ENCODE data around the gene MPPED1.

MPPED1 gene

DNA sequence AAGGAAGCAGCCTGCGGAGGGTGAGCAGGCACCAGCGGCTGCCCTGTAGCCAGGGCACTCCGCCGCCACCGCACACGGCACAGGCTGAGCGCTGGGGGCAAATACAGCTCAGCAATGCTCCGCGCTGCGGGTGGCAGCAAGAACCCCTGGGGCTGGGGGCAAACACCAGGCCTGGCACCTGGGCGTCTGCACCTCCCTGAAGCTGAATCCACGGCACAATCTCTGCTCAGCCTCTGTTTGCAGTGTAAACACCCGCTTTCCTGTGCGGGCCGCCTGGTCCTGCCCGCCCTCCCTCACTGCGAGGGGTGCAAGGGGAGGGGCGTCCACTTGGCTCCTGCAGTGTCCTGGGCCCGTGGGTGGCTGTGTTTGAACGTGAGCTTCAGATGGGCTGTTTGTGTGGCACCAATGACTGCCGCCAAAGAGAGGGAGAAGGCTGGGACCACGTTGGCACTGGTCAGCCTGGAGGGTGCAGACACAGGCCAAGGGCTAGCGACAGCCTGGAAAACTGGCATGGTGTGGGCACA is 14.8 kb upstream of the MPPED1 start:
- no peak for DNase-seq
- Histone ChIP-seq H3K27me3 (ENCODE audit: control insufficient read depth in 1 of 2, insufficient read depth in 1 of 2, low read length in 2 of 2) (peaks cover 9 to 36% of the 10 kb centered on the region in 2 experiments), H3K9me3 (ENCODE audit: control insufficient read depth, low read length) (peaks cover 3% of the 10 kb centered on the region), H3K27ac (ENCODE audit: low read length, poor library complexity, severe bottlenecking) (no peak overlapping the region), H3K4me1 (ENCODE audit: control insufficient read depth, insufficient read depth, low read depth, low read length) (no peaks in the 10 kb centered on the region), H3K4me2 (ENCODE audit: low read length, poor library complexity, severe bottlenecking) (no peak overlapping the region), H2BK5ac (ENCODE audit: low read depth, low read length, poor library complexity, severe bottlenecking) (no peak overlapping the region), H2BK15ac (ENCODE audit: low read depth, poor library complexity, severe bottlenecking) (no peak overlapping the region), H3K9ac (ENCODE audit: low read length) (no peak overlapping the region), H3K79me1 (replicated peaks; ENCODE audit: low read length, poor library complexity, severe bottlenecking) (no peaks in the 10 kb centered on the region), H2BK120ac (ENCODE audit: low read depth, low read length) (no peak overlapping the region), H4K8ac (ENCODE audit: low read length) (no peak overlapping the region), H2BK12ac (ENCODE audit: low read length in 2 of 2) (no peak overlapping the region), H3K4me3 (ENCODE audit: insufficient read depth in 1 of 2, low read depth in 1 of 2, low read length in 2 of 2) (no peak overlapping the region), H3K18ac (ENCODE audit: low read depth in 1 of 2, low read length in 2 of 2) (no peak overlapping the region), H3K14ac (ENCODE audit: low read length in 2 of 2) (no peak overlapping the region), H3K36me3 (ENCODE audit: control insufficient read depth in 1 of 2, insufficient read depth in 2 of 2, low read depth in 1 of 2, low read length in 2 of 2) (no peaks in the 10 kb centered on the region), H3K23ac (ENCODE audit: low read length in 2 of 2) (no peak overlapping the region), H4K91ac (ENCODE audit: low read length) (no peak overlapping the region), H2AK5ac (ENCODE audit: low read length, severe bottlenecking) (no peak overlapping the region), H3K4ac (ENCODE audit: low read depth in 1 of 2, low read length in 2 of 2) (no peak overlapping the region), H2AFZ (ENCODE audit: low read depth, low read length) (no peak overlapping the region)
- 82% methylated on average over 23 of the region's 23 CpGs for WGBS

DNA sequence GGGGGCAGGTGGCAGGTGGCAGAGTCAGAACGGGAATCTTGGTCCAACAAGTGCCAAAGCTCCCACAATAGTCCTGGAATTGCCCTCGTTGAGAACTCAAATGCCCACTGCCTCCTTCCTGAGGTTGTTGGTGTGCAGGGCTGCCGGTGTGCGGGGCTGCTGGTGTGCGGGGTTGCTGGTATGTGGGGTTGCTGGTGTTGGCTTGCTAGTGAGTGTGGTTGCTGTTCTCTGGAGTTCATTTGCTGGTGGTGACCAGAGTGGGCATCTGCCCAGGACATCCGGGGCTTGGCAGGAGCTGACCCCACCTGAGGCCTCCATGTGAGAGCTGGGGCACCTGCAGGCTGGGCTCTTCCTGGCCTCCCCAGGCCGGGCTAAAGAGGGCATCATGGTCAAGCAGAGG is 14.0 kb upstream of the MPPED1 start:
- H3K23ac ChIP-seq (ENCODE audit: low read length in 2 of 2), result no peak overlapping the region
- H3K4ac ChIP-seq (ENCODE audit: low read depth in 1 of 2, low read length in 2 of 2), result no peak overlapping the region
- DNase-seq, result no peak
- H3K4me3 ChIP-seq (ENCODE audit: insufficient read depth in 1 of 2, low read depth in 1 of 2, low read length in 2 of 2), result no peak overlapping the region
- H2BK5ac ChIP-seq (ENCODE audit: low read depth, low read length, poor library complexity, severe bottlenecking), result no peak overlapping the region
- H2AFZ ChIP-seq (ENCODE audit: low read depth, low read length), result no peak overlapping the region
- H3K27ac ChIP-seq (ENCODE audit: low read length, poor library complexity, severe bottlenecking), result no peak overlapping the region
- no peak overlapping the region for H3K14ac ChIP-seq (ENCODE audit: low read length in 2 of 2)
- no peak overlapping the region for H2BK120ac ChIP-seq (ENCODE audit: low read depth, low read length)
- H2AK5ac ChIP-seq (ENCODE audit: low read length, severe bottlenecking), result no peak overlapping the region
- no peak overlapping the region for H2BK15ac ChIP-seq (ENCODE audit: low read depth, poor library complexity, severe bottlenecking)
- no peak overlapping the region for H3K4me2 ChIP-seq (ENCODE audit: low read length, poor library complexity, severe bottlenecking)
- H4K8ac ChIP-seq (ENCODE audit: low read length), result no peak overlapping the region
- H2BK12ac ChIP-seq (ENCODE audit: low read length in 2 of 2), result no peak overlapping the region
- 74% methylated on average over 7 of the region's 7 CpGs for WGBS
- H3K36me3 ChIP-seq (ENCODE audit: control insufficient read depth in 1 of 2, insufficient read depth in 2 of 2, low read depth in 1 of 2, low read length in 2 of 2), result no peaks in the 10 kb centered on the region
- H3K9me3 ChIP-seq (ENCODE audit: control insufficient read depth, low read length), result peaks cover 7% of the 10 kb centered on the region
- no peaks in the 10 kb centered on the region for H3K4me1 ChIP-seq (ENCODE audit: control insufficient read depth, insufficient read depth, low read depth, low read length)
- no peak overlapping the region for H4K91ac ChIP-seq (ENCODE audit: low read length)
- H3K27me3 ChIP-seq (ENCODE audit: control insufficient read depth in 1 of 2, insufficient read depth in 1 of 2, low read length in 2 of 2), result peaks cover 9 to 31% of the 10 kb centered on the region in 2 experiments
- no peak overlapping the region for H3K9ac ChIP-seq (ENCODE audit: low read length)
- H3K18ac ChIP-seq (ENCODE audit: low read depth in 1 of 2, low read length in 2 of 2), result no peak overlapping the region
- H3K79me1 ChIP-seq (replicated peaks; ENCODE audit: low read length, poor library complexity, severe bottlenecking), result no peaks in the 10 kb centered on the region

DNA sequence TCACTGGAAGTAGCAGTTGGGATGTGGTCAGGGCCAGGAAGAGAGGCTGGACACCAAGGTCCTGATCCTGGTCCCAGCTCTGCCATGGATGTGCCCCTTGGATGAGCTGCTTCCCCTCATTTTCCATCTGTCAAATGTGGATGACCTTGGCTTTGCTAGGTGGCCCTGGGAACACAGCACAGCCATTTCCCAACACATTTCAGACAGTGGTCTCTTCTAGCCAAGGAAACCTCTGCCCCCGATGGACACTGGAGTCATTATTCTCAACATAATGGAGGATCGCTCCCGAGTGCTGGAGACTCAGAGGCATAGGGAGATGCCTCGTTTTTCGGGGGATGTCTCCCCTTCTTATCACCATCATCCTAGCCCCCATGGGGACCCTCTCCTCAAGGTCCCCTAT is 13.6 kb upstream of the MPPED1 start:
- Histone ChIP-seq H3K27me3 (ENCODE audit: control insufficient read depth in 1 of 2, insufficient read depth in 1 of 2, low read length in 2 of 2) (peaks cover 9 to 29% of the 10 kb centered on the region in 2 experiments), H3K27ac (ENCODE audit: low read length, poor library complexity, severe bottlenecking) (no peak overlapping the region), H3K79me1 (replicated peaks; ENCODE audit: low read length, poor library complexity, severe bottlenecking) (no peaks in the 10 kb centered on the region), H2AK5ac (ENCODE audit: low read length, severe bottlenecking) (no peak overlapping the region), H2AFZ (ENCODE audit: low read depth, low read length) (no peak overlapping the region), H2BK120ac (ENCODE audit: low read depth, low read length) (no peak overlapping the region), H3K18ac (ENCODE audit: low read depth in 1 of 2, low read length in 2 of 2) (no peak overlapping the region), H3K4me2 (ENCODE audit: low read length, poor library complexity, severe bottlenecking) (no peak overlapping the region), H2BK12ac (ENCODE audit: low read length in 2 of 2) (no peak overlapping the region), H3K36me3 (ENCODE audit: control insufficient read depth in 1 of 2, insufficient read depth in 2 of 2, low read depth in 1 of 2, low read length in 2 of 2) (no peaks in the 10 kb centered on the region), H3K23ac (ENCODE audit: low read length in 2 of 2) (no peak overlapping the region), H3K14ac (ENCODE audit: low read length in 2 of 2) (no peak overlapping the region), H3K9me3 (ENCODE audit: control insufficient read depth, low read length) (peaks cover 7% of the 10 kb centered on the region), H4K8ac (ENCODE audit: low read length) (no peak overlapping the region), H2BK5ac (ENCODE audit: low read depth, low read length, poor library complexity, severe bottlenecking) (no peak overlapping the region), H3K9ac (ENCODE audit: low read length) (no peak overlapping the region), H3K4me3 (ENCODE audit: insufficient read depth in 1 of 2, low read depth in 1 of 2, low read length in 2 of 2) (no peak overlapping the region), H3K4me1 (ENCODE audit: control insufficient read depth, insufficient read depth, low read depth, low read length) (no peaks in the 10 kb centered on the region), H4K91ac (ENCODE audit: low read length) (no peak overlapping the region), H2BK15ac (ENCODE audit: low read depth, poor library complexity, severe bottlenecking) (no peak overlapping the region), H3K4ac (ENCODE audit: low read depth in 1 of 2, low read length in 2 of 2) (no peak overlapping the region)
- DNase-seq, result no peak
- 86% methylated on average over 5 of the region's 5 CpGs for WGBS

DNA sequence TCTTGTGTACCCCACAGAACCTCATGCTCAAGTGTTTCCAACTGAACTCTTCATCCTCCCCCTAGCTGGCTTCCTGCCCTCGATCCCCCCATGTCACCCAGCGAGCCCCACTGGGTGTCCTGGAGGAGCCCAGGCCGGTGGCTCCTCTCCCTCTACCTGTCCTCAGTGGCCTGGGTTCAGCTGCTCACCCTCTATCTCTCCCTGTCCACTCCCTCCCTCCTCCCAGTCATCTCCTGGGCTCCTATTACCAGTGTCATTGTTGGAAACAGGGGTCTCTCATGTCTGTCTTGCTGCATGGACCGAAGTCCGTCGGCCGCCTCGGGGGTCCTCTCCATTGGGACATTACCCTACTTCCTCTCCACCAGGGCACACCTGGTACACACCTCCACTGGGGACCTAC is 12.9 kb upstream of the MPPED1 start:
- DNase-seq, result no peak
- Histone ChIP-seq H2BK5ac (ENCODE audit: low read depth, low read length, poor library complexity, severe bottlenecking) (no peak overlapping the region), H2AK5ac (ENCODE audit: low read length, severe bottlenecking) (no peak overlapping the region), H3K9me3 (ENCODE audit: control insufficient read depth, low read length) (peaks cover 7% of the 10 kb centered on the region), H3K14ac (ENCODE audit: low read length in 2 of 2) (no peak overlapping the region), H3K4me2 (ENCODE audit: low read length, poor library complexity, severe bottlenecking) (no peak overlapping the region), H3K4me1 (ENCODE audit: control insufficient read depth, insufficient read depth, low read depth, low read length) (no peaks in the 10 kb centered on the region), H3K4me3 (ENCODE audit: insufficient read depth in 1 of 2, low read depth in 1 of 2, low read length in 2 of 2) (no peak overlapping the region), H3K23ac (ENCODE audit: low read length in 2 of 2) (no peak overlapping the region), H3K4ac (ENCODE audit: low read depth in 1 of 2, low read length in 2 of 2) (no peak overlapping the region), H2AFZ (ENCODE audit: low read depth, low read length) (no peak overlapping the region), H2BK12ac (ENCODE audit: low read length in 2 of 2) (no peak overlapping the region), H4K8ac (ENCODE audit: low read length) (no peak overlapping the region), H2BK120ac (ENCODE audit: low read depth, low read length) (no peak overlapping the region), H3K9ac (ENCODE audit: low read length) (no peak overlapping the region), H3K27me3 (ENCODE audit: control insufficient read depth in 1 of 2, insufficient read depth in 1 of 2, low read length in 2 of 2) (peaks cover 9 to 31% of the 10 kb centered on the region in 2 experiments), H3K36me3 (ENCODE audit: control insufficient read depth in 1 of 2, insufficient read depth in 2 of 2, low read depth in 1 of 2, low read length in 2 of 2) (no peaks in the 10 kb centered on the region), H3K18ac (ENCODE audit: low read depth in 1 of 2, low read length in 2 of 2) (no peak overlapping the region), H3K27ac (ENCODE audit: low read length, poor library complexity, severe bottlenecking) (no peak overlapping the region), H3K79me1 (replicated peaks; ENCODE audit: low read length, poor library complexity, severe bottlenecking) (no peaks in the 10 kb centered on the region), H2BK15ac (ENCODE audit: low read depth, poor library complexity, severe bottlenecking) (no peak overlapping the region), H4K91ac (ENCODE audit: low read length) (no peak overlapping the region)
- WGBS, result 82% methylated on average over 8 of the region's 8 CpGs
